Inflammatory macrophage (primary cell): ENCODE measurements around the gene ECPAS.
"Not testable (repeated sequence)": the region's sequence is repeated elsewhere in the genome, so short reads cannot be mapped to it uniquely, and the experiment has no call there.

Experiments
- DNase-seq, 2 donors: peaks; one replicate each; pipeline ENCODE4 v3.0.0-alpha.2; 2020 to 2022

Gene ECPAS

DNA sequence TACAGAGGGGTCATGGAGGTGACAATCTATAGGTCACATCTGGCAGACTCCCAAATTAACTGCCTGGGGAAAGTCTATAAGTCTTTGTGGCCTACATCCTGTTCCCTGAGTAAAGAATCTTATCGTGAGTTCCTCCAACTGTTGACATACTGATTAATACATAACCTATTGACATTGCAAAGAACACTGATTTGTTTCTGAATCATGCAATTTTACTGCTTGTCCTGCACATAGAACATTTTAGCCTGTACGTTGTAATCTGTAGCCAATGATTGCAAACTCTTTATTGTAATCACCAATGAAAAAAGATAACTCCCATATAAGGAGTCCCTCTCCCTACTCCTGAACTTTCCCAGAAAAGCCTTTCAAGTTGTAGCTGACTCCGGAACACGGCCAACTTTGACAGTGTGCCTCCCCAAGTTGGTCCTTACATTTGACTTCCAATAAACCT, 135.3 kb downstream of the ECPAS start:
- DNase-seq: no peak

DNA sequence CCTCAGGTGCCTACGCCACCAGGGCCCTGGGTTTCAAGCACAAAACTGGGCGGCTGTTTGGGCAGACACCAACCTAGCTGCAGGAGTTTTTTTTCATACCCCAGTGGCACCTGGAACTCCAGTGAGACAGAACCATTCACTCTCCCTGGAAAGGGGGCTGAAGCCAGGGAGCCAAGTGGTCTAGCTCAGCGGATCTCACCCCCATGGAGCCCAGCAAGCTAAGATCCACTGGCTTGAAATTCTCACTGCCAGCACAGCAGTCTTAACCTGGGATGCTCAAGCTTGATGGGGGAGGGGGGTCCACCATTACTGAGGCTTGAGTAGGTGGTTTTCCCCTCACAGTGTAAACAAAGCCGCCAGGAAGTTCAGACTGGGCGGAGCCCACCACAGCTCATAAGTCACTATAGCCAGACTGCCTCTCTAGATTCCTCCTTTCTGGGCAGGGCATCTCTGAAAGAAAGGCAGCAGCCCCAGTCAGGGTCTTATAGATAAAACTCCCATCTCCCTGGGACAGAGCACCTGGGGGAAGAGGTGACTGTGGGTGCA, 149.8 kb downstream of the ECPAS start:
- DNase-seq: not testable (repeated sequence)

DNA sequence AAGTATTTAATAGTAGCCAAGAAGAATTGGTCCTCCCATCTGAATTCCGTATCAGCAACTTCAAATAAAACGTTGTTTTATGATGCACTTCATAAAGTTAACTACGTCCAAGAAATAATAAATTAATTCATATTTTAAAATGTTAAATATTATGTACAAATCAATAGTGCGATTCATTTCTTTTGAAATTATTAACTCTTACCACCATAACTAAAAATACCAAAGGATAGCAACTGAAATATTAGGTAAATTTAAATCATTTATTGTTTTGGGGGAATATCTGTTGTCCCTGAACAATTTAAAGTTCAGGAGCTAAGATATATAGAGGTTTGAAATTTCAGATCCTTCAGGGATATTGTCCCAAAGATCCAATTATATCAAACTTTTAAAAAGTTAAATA, 154.1 kb downstream of the ECPAS start, which contains the start of gene OR2K2:
TSS of gene OR2K2 (minus strand) at position 101 of the 400 bp plus-strand sequence. CDS start 1,791 bp downstream, outside the sequence.
- no peak for DNase-seq

DNA sequence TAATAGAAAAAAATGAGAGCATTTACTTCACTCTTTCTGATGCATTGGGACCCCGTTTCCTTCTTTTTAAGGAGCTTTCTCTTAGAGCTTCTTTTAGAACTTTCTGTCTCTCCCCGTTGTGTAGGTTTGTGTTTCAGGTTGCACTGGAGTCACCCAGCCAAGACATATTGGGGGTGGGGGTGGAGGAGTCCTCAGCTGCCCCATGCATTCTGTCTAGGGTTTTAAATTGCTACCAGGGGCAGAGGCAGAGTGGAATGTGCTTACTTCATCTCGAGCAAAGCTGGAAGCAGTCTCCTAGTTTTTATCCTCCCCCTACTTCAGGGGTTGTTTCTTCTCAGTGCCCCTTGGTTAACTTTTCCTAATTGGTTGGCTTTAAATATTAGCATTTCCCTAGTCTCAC, 163.6 kb downstream of the ECPAS start:
- DNase-seq: no peak

DNA sequence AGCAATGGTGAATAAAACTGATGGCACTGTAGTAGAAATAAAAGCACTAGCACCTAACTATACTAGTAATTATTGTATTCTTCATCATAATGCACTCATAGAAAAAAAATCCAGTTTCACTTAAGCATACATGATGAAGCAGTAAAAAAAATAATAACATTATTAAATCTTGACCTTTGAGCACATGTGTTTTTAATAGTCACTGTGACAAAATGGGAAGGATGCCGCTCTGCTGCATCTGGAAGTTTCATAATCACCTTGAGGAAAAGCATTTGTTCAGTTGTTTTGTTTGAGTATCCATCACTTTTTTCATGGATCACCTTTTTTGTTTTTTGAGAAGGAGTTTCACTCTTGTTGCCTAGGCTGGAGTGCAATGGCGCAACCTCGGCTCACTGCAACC, 167.4 kb downstream of the ECPAS start:
- no peak for DNase-seq
